ENCODE results near the gene COLGALT1. TPM values are rescaled to one million over a fixed set of nuclear protein-coding genes. Genes with fewer than 3 reads are reported as not detected.

Gene COLGALT1
- total RNA-seq (2022; extraction: Qiagen RNA extraction; ENCODE audit: low read depth), result 57.5 to 79.4 TPM (median 71.9 TPM) in 5 replicates

DNA sequence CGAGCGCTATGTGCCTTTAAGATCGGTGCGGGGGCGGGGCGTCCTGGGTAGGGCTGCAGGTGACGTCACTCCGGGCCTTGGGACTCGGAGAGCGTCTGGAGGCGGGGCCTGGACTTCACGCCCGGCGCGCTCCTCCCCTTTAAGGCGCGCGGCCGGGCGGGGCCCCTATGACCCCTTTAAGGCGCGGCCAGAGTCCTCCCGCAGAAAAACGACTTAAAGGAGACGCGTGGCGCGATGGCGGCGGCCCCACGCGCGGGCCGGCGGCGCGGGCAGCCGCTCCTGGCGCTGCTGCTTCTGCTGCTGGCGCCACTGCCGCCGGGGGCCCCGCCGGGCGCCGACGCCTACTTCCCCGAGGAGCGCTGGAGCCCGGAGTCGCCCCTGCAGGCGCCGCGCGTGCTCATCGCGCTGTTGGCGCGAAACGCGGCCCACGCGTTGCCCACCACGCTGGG is at the start of gene COLGALT1:
Gene COLGALT1, plus strand, starts transcription at position 170 of the 449 bp plus-strand sequence. Its CDS starts 65 bp downstream, at position 235.

Other genes starting within 250 kb of the COLGALT1 start
- 61.3 to 102 TPM (median 91.5 TPM) in 5 replicates for gene MRPL34, start 249.8 kb upstream of the COLGALT1 start, total RNA-seq (2022; extraction: Qiagen RNA extraction; ENCODE audit: low read depth)
- gene DDA1, start 246.1 kb upstream of the COLGALT1 start, total RNA-seq (2022; extraction: Qiagen RNA extraction; ENCODE audit: low read depth), result 61.9 to 81.0 TPM (median 68.9 TPM) in 5 replicates
- gene ANO8, start 220.8 kb upstream of the COLGALT1 start, total RNA-seq (2022; extraction: Qiagen RNA extraction; ENCODE audit: low read depth), result 2.3 to 4.3 TPM (median 3.3 TPM) in 5 replicates
- gene GTPBP3, start 218.1 kb upstream of the COLGALT1 start, total RNA-seq (2022; extraction: Qiagen RNA extraction; ENCODE audit: low read depth), result 15.9 to 23.4 TPM (median 19.3 TPM) in 5 replicates
- not detected in 5 replicates for gene PLVAP, start 178.3 kb upstream of the COLGALT1 start, total RNA-seq (2022; extraction: Qiagen RNA extraction; ENCODE audit: low read depth)
- gene CCDC194, start 161.5 kb upstream of the COLGALT1 start, total RNA-seq (2022; extraction: Qiagen RNA extraction; ENCODE audit: low read depth), result not detected in 5 replicates
- 0.13 to 0.15 TPM in 2 of 5 replicates, not detected in the others for gene BST2, start 150.0 kb upstream of the COLGALT1 start, total RNA-seq (2022; extraction: Qiagen RNA extraction; ENCODE audit: low read depth)
- 26.9 to 42.8 TPM (median 38.0 TPM) in 5 replicates for gene MVB12A, start 135.6 kb upstream of the COLGALT1 start, total RNA-seq (2022; extraction: Qiagen RNA extraction; ENCODE audit: low read depth)
- gene TMEM221, start 107.0 kb upstream of the COLGALT1 start, total RNA-seq (2022; extraction: Qiagen RNA extraction; ENCODE audit: low read depth), result 0.47 to 0.94 TPM (median 0.85 TPM) in 5 replicates
- not detected in 5 replicates for gene NXNL1, start 94.7 kb upstream of the COLGALT1 start, total RNA-seq (2022; extraction: Qiagen RNA extraction; ENCODE audit: low read depth)
- 2.1 to 3.5 TPM (median 2.7 TPM) in 5 replicates for gene SLC27A1, start 85.1 kb upstream of the COLGALT1 start, total RNA-seq (2022; extraction: Qiagen RNA extraction; ENCODE audit: low read depth)
- gene PGLS, start 44.0 kb upstream of the COLGALT1 start, total RNA-seq (2022; extraction: Qiagen RNA extraction; ENCODE audit: low read depth), result 47.5 to 79.9 TPM (median 67.0 TPM) in 5 replicates
- gene UNC13A, start 132.7 kb downstream of the COLGALT1 start, total RNA-seq (2022; extraction: Qiagen RNA extraction; ENCODE audit: low read depth), result 1.00 to 2.2 TPM (median 1.5 TPM) in 5 replicates
- gene MAP1S, start 163.8 kb downstream of the COLGALT1 start, total RNA-seq (2022; extraction: Qiagen RNA extraction; ENCODE audit: low read depth), result 21.9 to 35.6 TPM (median 34.1 TPM) in 5 replicates
- gene FCHO1, start 195.8 kb downstream of the COLGALT1 start, total RNA-seq (2022; extraction: Qiagen RNA extraction; ENCODE audit: low read depth), result 16.6 to 20.5 TPM (median 19.1 TPM) in 5 replicates
- gene B3GNT3, start 239.5 kb downstream of the COLGALT1 start, total RNA-seq (2022; extraction: Qiagen RNA extraction; ENCODE audit: low read depth), result 4.0 to 5.3 TPM (median 4.9 TPM) in 5 replicates

Measured in A549 treated with RU486 at 1 μM for 4 hours (cell line).